ENCODE results near the gene CELF2.

Gene CELF2

GRCh38 chr10:11208243-11208642 lies 190.6 kb downstream of the CELF2 start:
- no peak for DNase-seq

GRCh38 chr10:11208908-11209829 lies 191.5 kb downstream of the CELF2 start:
- DNase-seq = no peak

- no peak for DNase-seq
Observed at GRCh38 chr10:11209830-11210181, 192.1 kb downstream of the CELF2 start.

GRCh38 chr10:11210211-11210922 lies 192.7 kb downstream of the CELF2 start:
- DNase-seq = no peak

- no peak for DNase-seq
Observed at GRCh38 chr10:11212288-11213085, 194.8 kb downstream of the CELF2 start.

GRCh38 chr10:11213137-11213536 lies 195.5 kb downstream of the CELF2 start:
- no peak for DNase-seq

- no peak for DNase-seq
Observed at GRCh38 chr10:11214407-11214806, 196.7 kb downstream of the CELF2 start.

GRCh38 chr10:11215471-11215870 lies 197.8 kb downstream of the CELF2 start:
- no peak for DNase-seq

- no peak for DNase-seq
Observed at GRCh38 chr10:11217521-11217920, 199.8 kb downstream of the CELF2 start.

GRCh38 chr10:11218395-11218794 lies 200.7 kb downstream of the CELF2 start:
- no peak for DNase-seq

- DNase-seq = no peak
Observed at GRCh38 chr10:11219431-11219830, 201.8 kb downstream of the CELF2 start.

GRCh38 chr10:11223081-11223480 lies 205.4 kb downstream of the CELF2 start:
- DNase-seq = no peak

- DNase-seq = no peak
Observed at GRCh38 chr10:11223507-11224140, 206.0 kb downstream of the CELF2 start.

- DNase-seq = no peak
Observed at GRCh38 chr10:11224321-11224720, 206.6 kb downstream of the CELF2 start.

- no peak for DNase-seq
Observed at GRCh38 chr10:11224792-11225416, 207.2 kb downstream of the CELF2 start.

GRCh38 chr10:11225935-11226334 lies 208.3 kb downstream of the CELF2 start:
- DNase-seq = no peak

- no peak for DNase-seq
Observed at GRCh38 chr10:11227103-11227502, 209.4 kb downstream of the CELF2 start.

- no peak for DNase-seq
Observed at GRCh38 chr10:11229893-11230292, 212.2 kb downstream of the CELF2 start.

GRCh38 chr10:11230498-11231167 lies 213.0 kb downstream of the CELF2 start:
- no peak for DNase-seq

GRCh38 chr10:11231285-11231684 lies 213.6 kb downstream of the CELF2 start:
- no peak for DNase-seq

- DNase-seq = no peak
Observed at GRCh38 chr10:11232222-11232961, 214.7 kb downstream of the CELF2 start.
